ENCODE data around the gene YBX1. TPM values are rescaled to one million over a fixed set of nuclear protein-coding genes. Genes with fewer than 3 reads are reported as not detected.
"Not testable (repeated sequence)": the region's sequence is repeated elsewhere in the genome, so short reads cannot be mapped to it uniquely, and the experiment has no call there.

Gene YBX1
- total RNA-seq, 1 donor, result 491 TPM

DNA sequence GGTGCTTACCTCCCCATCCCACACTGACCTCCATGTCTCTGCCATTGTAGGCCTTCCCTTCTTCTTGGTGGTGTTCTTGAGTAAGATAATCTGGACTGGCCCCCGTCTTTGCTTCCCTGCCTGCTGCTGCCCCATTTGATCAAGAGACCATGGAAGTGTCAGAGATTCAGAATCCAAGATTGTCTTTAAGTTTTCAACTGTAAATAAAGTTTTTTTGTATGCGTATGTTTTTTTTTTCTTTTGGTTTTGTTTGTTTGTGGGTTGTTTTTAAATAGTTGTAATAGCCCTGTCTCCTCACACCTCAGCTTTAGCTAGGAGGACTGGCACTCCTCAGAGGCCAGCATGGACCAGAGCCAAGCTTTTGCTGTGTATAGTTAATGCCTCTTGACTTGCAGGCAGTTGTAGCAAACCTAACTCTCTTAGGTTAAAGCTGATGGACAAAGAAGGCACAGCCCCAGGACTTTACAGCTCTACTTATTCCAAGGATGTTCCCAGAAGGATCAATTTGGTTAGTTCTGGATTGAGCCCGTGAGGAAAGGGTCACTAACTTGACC is 5.6 kb upstream of the YBX1 start:
- H3K27ac ChIP-seq (ENCODE audit: low read depth, low read length), result no peak overlapping the region
- H3K4me3 ChIP-seq (ENCODE audit: insufficient read depth, low read length), result no peak overlapping the region
- H3K27me3 ChIP-seq (ENCODE audit: insufficient read depth, low read length), result no peaks in the 10 kb centered on the region
- DNase-seq (ENCODE audit: insufficient read length, low spot score, missing footprints), result no peak
- TF ChIP-seq, protein P1, sequence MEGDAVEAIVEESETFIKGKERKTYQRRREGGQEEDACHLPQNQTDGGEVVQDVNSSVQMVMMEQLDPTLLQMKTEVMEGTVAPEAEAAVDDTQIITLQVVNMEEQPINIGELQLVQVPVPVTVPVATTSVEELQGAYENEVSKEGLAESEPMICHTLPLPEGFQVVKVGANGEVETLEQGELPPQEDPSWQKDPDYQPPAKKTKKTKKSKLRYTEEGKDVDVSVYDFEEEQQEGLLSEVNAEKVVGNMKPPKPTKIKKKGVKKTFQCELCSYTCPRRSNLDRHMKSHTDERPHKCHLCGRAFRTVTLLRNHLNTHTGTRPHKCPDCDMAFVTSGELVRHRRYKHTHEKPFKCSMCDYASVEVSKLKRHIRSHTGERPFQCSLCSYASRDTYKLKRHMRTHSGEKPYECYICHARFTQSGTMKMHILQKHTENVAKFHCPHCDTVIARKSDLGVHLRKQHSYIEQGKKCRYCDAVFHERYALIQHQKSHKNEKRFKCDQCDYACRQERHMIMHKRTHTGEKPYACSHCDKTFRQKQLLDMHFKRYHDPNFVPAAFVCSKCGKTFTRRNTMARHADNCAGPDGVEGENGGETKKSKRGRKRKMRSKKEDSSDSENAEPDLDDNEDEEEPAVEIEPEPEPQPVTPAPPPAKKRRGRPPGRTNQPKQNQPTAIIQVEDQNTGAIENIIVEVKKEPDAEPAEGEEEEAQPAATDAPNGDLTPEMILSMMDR (IDR thresholded peaks at IDR 0.05; ENCODE audit: extremely low read depth, low read depth, low read length), result no peak
- peaks cover 5% of the 10 kb centered on the region for H3K79me2 ChIP-seq (ENCODE audit: insufficient read depth, low read length)
- no peak overlapping the region for H2AFZ ChIP-seq (ENCODE audit: low read length)
- peaks cover 5% of the 10 kb centered on the region for H3K36me3 ChIP-seq (ENCODE audit: insufficient read depth, low read length)
- H4K20me1 ChIP-seq (ENCODE audit: insufficient read depth, low read length), result no peaks in the 10 kb centered on the region
- H3K4me1 ChIP-seq (ENCODE audit: insufficient read depth, low read length), result peaks cover 24% of the 10 kb centered on the region
- H3K9me3 ChIP-seq (ENCODE audit: low read depth, low read length), result no peaks in the 10 kb centered on the region
- H3K4me2 ChIP-seq (ENCODE audit: insufficient read depth, low read length), result no peak overlapping the region

DNA sequence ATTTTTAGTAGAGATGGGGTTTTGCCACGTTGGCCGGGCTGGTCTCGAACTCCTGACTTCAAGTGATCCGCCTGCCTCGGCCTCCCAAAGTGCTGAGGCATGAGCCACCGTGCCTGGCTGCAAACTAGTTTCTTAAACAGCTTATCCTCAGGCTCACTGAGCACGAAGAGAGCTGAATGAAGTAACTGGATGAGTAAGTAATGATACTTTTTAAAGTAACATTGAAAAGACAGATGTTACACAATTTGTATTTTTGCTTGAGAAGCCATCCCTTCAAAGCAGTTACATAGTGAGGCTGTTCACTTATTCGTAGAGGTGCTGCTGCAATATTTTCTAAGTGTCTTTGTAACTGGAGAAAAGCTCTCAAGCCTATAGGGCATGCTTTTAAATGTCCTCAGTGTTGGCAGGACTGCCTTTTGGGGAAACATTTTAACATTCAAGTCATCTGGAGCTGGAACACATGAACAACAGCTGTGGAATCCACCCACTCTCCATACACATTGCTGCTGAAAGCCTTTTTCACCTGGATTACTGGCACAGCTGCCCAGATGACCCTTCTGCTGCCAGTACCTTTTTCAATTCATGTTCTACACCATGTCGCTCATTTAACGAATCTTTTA is 2.7 kb upstream of the YBX1 start:
- TF ChIP-seq, protein P1 (IDR thresholded peaks at IDR 0.05; ENCODE audit: extremely low read depth, low read depth, low read length), result no peak
- H3K27me3 ChIP-seq (ENCODE audit: insufficient read depth, low read length), result no peaks in the 10 kb centered on the region
- no peak overlapping the region for H3K27ac ChIP-seq (ENCODE audit: low read depth, low read length)
- H3K36me3 ChIP-seq (ENCODE audit: insufficient read depth, low read length), result peaks cover 7% of the 10 kb centered on the region
- H3K9me3 ChIP-seq (ENCODE audit: low read depth, low read length), result no peaks in the 10 kb centered on the region
- peaks cover 30% of the 10 kb centered on the region for H3K4me1 ChIP-seq (ENCODE audit: insufficient read depth, low read length)
- H3K4me2 ChIP-seq (ENCODE audit: insufficient read depth, low read length), result peak overlapping the region; percentile 15
- no peak for DNase-seq (ENCODE audit: insufficient read length, low spot score, missing footprints)
- H2AFZ ChIP-seq (ENCODE audit: low read length), result no peak overlapping the region
- H3K79me2 ChIP-seq (ENCODE audit: insufficient read depth, low read length), result peaks cover 22% of the 10 kb centered on the region
- peaks cover 13% of the 10 kb centered on the region for H4K20me1 ChIP-seq (ENCODE audit: insufficient read depth, low read length)
- no peak overlapping the region for H3K4me3 ChIP-seq (ENCODE audit: insufficient read depth, low read length)

DNA sequence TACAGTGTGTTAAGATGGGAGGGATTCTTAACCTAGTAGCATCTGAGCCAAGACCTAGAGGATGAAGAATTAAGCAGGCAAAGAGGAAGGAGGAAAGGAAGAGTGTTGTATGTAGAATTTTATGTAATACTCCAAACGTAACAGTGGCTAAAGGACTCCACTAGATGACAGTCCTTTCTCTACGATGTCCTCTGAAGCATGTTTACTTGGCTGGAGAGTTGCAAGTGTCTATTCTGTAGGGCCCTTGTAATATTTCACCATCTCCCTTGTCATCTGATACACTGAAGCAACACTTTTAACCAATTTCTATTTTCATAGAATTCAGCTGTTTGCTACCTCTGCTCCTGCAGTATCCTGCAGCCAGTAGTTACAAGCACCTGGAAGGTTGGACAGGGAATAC is 2.2 kb upstream of the YBX1 start:
- peak overlapping the region; percentile 99 for H3K4me2 ChIP-seq (ENCODE audit: insufficient read depth, low read length)
- peaks cover 36% of the 10 kb centered on the region for H3K4me1 ChIP-seq (ENCODE audit: insufficient read depth, low read length)
- H3K36me3 ChIP-seq (ENCODE audit: insufficient read depth, low read length), result peaks cover 12% of the 10 kb centered on the region
- H4K20me1 ChIP-seq (ENCODE audit: insufficient read depth, low read length), result peaks cover 19% of the 10 kb centered on the region
- peaks cover 28% of the 10 kb centered on the region for H3K79me2 ChIP-seq (ENCODE audit: insufficient read depth, low read length)
- TF ChIP-seq, protein P1 (IDR thresholded peaks at IDR 0.05; ENCODE audit: extremely low read depth, low read depth, low read length), result no peak
- DNase-seq (ENCODE audit: insufficient read length, low spot score, missing footprints), result no peak
- no peak overlapping the region for H3K4me3 ChIP-seq (ENCODE audit: insufficient read depth, low read length)
- H3K27me3 ChIP-seq (ENCODE audit: insufficient read depth, low read length), result no peaks in the 10 kb centered on the region
- H3K9me3 ChIP-seq (ENCODE audit: low read depth, low read length), result no peaks in the 10 kb centered on the region
- H2AFZ ChIP-seq (ENCODE audit: low read length), result no peak overlapping the region
- no peak overlapping the region for H3K27ac ChIP-seq (ENCODE audit: low read depth, low read length)

DNA sequence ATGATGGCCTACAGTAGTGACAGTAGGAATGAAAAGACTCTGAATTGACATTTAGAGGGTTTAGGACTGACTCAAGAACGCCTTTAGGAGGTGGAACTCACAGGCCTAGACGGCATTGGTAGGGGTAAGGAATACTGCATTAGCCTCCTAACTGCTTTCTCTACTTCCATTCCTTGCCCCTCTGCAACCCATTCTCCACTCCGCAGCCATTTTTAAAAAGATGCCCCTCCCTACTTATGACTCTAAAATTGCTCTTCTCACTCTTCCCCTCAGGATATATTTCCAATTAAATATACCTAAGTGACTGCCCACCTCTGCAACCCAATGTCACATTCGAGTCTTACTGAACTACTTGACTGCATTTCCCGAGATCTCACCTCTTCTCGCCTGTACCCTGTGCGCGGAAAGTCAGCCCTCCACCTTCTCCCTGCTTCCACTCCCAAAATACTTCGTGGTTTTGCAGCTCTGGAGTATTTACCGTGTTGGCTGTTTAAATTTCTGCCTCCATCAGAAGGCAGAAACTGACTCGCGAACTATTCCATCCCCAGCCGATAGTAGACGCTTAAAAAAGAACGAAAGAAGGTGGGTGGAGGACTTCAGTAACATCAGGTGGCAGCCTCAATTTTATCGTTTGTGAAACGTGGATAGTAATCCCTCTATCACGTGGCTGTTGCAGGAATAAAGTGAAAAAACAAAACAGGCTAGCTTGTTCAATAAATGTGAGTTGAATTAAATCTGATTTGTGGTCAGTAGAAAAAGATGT is 1.1 kb upstream of the YBX1 start:
- no peaks in the 10 kb centered on the region for H3K9me3 ChIP-seq (ENCODE audit: low read depth, low read length)
- H3K79me2 ChIP-seq (ENCODE audit: insufficient read depth, low read length), result peaks cover 38% of the 10 kb centered on the region
- peak overlapping the region; percentile 90 for H3K4me3 ChIP-seq (ENCODE audit: insufficient read depth, low read length)
- peaks cover 29% of the 10 kb centered on the region for H4K20me1 ChIP-seq (ENCODE audit: insufficient read depth, low read length)
- H2AFZ ChIP-seq (ENCODE audit: low read length), result peak overlapping the region; percentile 90
- H3K36me3 ChIP-seq (ENCODE audit: insufficient read depth, low read length), result peaks cover 18% of the 10 kb centered on the region
- no peak for DNase-seq (ENCODE audit: insufficient read length, low spot score, missing footprints)
- peak overlapping the region; percentile 99 for H3K4me2 ChIP-seq (ENCODE audit: insufficient read depth, low read length)
- peaks cover 47% of the 10 kb centered on the region for H3K4me1 ChIP-seq (ENCODE audit: insufficient read depth, low read length)
- H3K27ac ChIP-seq (ENCODE audit: low read depth, low read length), result peak overlapping the region; percentile 90
- TF ChIP-seq, protein P1 (IDR thresholded peaks at IDR 0.05; ENCODE audit: extremely low read depth, low read depth, low read length), result no peak
- no peaks in the 10 kb centered on the region for H3K27me3 ChIP-seq (ENCODE audit: insufficient read depth, low read length)

DNA sequence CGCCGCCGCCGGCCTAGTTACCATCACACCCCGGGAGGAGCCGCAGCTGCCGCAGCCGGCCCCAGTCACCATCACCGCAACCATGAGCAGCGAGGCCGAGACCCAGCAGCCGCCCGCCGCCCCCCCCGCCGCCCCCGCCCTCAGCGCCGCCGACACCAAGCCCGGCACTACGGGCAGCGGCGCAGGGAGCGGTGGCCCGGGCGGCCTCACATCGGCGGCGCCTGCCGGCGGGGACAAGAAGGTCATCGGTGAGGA is 193 bp downstream of the YBX1 start:
- DNase-seq (ENCODE audit: insufficient read length, low spot score, missing footprints); H3K27me3 ChIP-seq (ENCODE audit: insufficient read depth, low read length); H2AFZ ChIP-seq (ENCODE audit: low read length); H3K9me3 ChIP-seq (ENCODE audit: low read depth, low read length); H3K4me2 ChIP-seq (ENCODE audit: insufficient read depth, low read length); H3K27ac ChIP-seq (ENCODE audit: low read depth, low read length): not testable (repeated sequence)
- H3K36me3 ChIP-seq (ENCODE audit: insufficient read depth, low read length), result peaks cover 18% of the 10 kb centered on the region
- H3K79me2 ChIP-seq (ENCODE audit: insufficient read depth, low read length), result peaks cover 51% of the 10 kb centered on the region
- H3K4me3 ChIP-seq (ENCODE audit: insufficient read depth, low read length), result peak overlapping the region; percentile 90
- H4K20me1 ChIP-seq (ENCODE audit: insufficient read depth, low read length), result peaks cover 39% of the 10 kb centered on the region
- peaks cover 51% of the 10 kb centered on the region for H3K4me1 ChIP-seq (ENCODE audit: insufficient read depth, low read length)
